Neural cell (in vitro differentiated cells): Measurements from ENCODE around the gene VAV2.

Source experiments
- CTCF ChIP-seq: fragments of 450-650 bp; IDR thresholded peaks from 2 replicates; pipeline ENCODE4 v1.5.1; 2014; ENCODE audit warnings: antibody characterized with exemption, mild to moderate bottlenecking, moderate library complexity; ENCODE audit not compliant: poor library complexity, severe bottlenecking
- EP300 ChIP-seq: fragments of 450-650 bp; conservative IDR thresholded peaks from 2 replicates; pipeline ENCODE4 v1.6.1; 2014; ENCODE audit warnings: antibody characterized with exemption, mild to moderate bottlenecking, moderate library complexity; ENCODE audit not compliant: poor library complexity, severe bottlenecking
- EZH2 ChIP-seq: fragments of 200-600, 300-800 bp; shearing (Covaris generic), sonication (generic); IDR thresholded peaks from 2 replicates; pipeline ENCODE4 v1.6.1; 2014; ENCODE audit warnings: antibody characterized with exemption, low read length, borderline replicate concordance, mild to moderate bottlenecking; ENCODE audit not compliant: insufficient read depth, poor library complexity, severe bottlenecking
- MXI1 ChIP-seq: fragments of 450-650 bp; conservative IDR thresholded peaks from 2 replicates; pipeline ENCODE4 v1.6.1; 2014; ENCODE audit warnings: antibody characterized with exemption, mild to moderate bottlenecking; ENCODE audit not compliant: poor library complexity, severe bottlenecking
- POLR2AphosphoS5 ChIP-seq: IDR thresholded peaks from 2 replicates; pipeline ENCODE4 v1.6.1; 2012
- RAD21 ChIP-seq: fragments of 450-650 bp; conservative IDR thresholded peaks from 2 replicates; pipeline ENCODE4 v1.6.1; 2014; ENCODE audit warnings: antibody characterized with exemption, mild to moderate bottlenecking, moderate library complexity
- REST ChIP-seq: IDR thresholded peaks from 2 replicates; pipeline ENCODE4 v1.6.1; 2012; ENCODE audit warnings: borderline replicate concordance
- SMC3 ChIP-seq: fragments of 450-650 bp; conservative IDR thresholded peaks from 2 replicates; pipeline ENCODE4 v1.6.1; 2014; ENCODE audit warnings: antibody characterized with exemption, mild to moderate bottlenecking, moderate library complexity; ENCODE audit not compliant: poor library complexity
- TAF1 ChIP-seq: IDR thresholded peaks from 2 replicates; pipeline ENCODE4 v1.6.1; 2012; ENCODE audit warnings: low read depth

DNA sequence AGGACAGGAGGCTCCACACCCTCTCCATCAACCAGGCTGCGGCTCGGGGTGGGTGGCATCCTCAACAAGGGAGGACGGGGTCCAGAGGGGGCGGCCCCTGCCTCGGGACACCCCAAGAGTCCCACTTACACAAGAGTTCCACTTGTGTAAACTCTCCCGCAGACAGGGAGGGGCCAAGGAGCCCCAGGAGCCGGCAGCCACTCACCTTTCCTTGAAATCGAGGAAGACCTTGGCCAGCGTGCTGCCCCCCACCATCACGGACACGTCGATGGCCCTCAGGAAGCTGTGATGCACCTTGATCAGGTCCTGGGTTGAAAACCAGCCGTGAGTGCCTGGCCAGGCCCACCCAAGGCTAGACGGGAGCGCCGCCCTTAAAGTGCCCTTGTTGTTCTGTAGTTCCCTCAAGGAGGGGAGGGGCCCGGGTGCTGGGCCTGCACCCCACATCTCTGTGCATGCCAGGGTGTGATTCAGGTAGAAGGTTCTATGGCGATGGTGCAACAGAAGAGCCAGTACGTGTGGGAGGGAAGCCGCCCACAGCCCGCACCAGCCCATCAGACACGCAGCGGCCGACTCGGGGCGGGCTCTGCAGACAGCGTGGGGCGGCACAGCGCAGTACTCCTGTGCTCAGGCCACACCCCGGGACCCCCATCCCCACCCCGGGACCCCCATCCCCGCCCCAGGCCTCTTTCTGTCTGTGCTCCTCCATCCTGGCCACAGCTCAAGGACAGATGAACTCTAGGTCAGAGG, 186.1 kb downstream of the VAV2 start:
- TF ChIP-seq CTCF (no peak), POLR2AphosphoS5 (no peak), EP300 (no peak), EZH2 (no peak), REST (no peak), RAD21 (no peak), SMC3 (no peak), MXI1 (no peak), TAF1 (no peak)
